H1 (cell line): Measurements from ENCODE around the gene SLMAP.

Experiments
- CTCF ChIP-seq, 3 experiments: IDR thresholded peaks; 1 replicate in 2 of 3; 2 replicates in 1 of 3; pipeline versions ENCODE4 v1.5.1 to v1.6.1; 2011; ENCODE audit warnings: low read length in 3 of 3, mild to moderate bottlenecking in 3 of 3, inconsistent platforms in 2 of 3, low read depth in 1 of 3, moderate library complexity in 1 of 3; ENCODE audit not compliant: insufficient read depth in 1 of 3; ENCODE audit errors: control extremely low read depth in 1 of 3
- EP300 ChIP-seq, 2 experiments: IDR thresholded peaks; 1 replicate in 1 of 2; 2 replicates in 1 of 2; pipeline ENCODE4 v1.6.1; 2011 to 2012; ENCODE audit warnings: low read depth in 2 of 2, low read length in 2 of 2, mild to moderate bottlenecking in 2 of 2, borderline replicate concordance in 1 of 2, inconsistent platforms in 1 of 2, moderate library complexity in 1 of 2
- MAFK ChIP-seq: IDR thresholded peaks from 2 replicates; pipeline ENCODE4 v1.6.1; 2012; ENCODE audit warnings: low read depth, mild to moderate bottlenecking, improper control_type of control experiment, low read length
- POLR2A ChIP-seq, 2 experiments: IDR thresholded peaks; 1 replicate in 1 of 2; 2 replicates in 1 of 2; pipeline ENCODE4 v1.6.1; 2011; ENCODE audit warnings: low read depth in 2 of 2, low read length in 2 of 2, mild to moderate bottlenecking in 2 of 2; ENCODE audit errors: control extremely low read depth in 1 of 2
- POU5F1 ChIP-seq: IDR thresholded peaks from 2 replicates; pipeline ENCODE4 v1.6.1; 2011; ENCODE audit warnings: low read depth, mild to moderate bottlenecking, low read length, moderate library complexity
- RFX5 ChIP-seq: IDR thresholded peaks from 2 replicates; pipeline ENCODE4 v1.6.1; 2011; ENCODE audit warnings: low read depth, low read length, improper control_type of control experiment, borderline replicate concordance
- SUZ12 ChIP-seq: fragments of 200-600 bp; sonication (generic); IDR thresholded peaks from 2 replicates; pipeline ENCODE4 v1.6.1; 2012; ENCODE audit warnings: mild to moderate bottlenecking, inconsistent platforms, low read length, moderate library complexity, mixed read lengths

DNA sequence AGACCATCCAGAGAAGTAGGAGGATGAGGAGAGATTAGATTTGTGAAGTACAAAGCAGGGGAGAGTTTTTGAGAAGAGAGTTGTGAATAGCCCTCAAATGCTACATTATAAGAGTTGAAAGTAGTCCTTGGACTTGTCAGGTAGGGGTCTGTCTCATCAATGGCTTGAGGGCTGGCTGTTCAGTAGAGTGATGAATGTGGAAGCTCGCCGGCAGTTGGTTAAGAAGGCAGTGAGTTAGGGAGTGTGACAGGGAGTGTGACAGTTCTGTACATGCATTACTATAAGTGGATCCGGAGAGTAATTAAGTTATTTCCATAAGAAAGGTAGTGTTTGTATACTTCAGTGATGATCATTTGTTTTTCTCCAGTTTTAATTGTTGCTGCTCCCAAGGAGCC is 32.5 kb downstream of the SLMAP start:
- no peak for TF ChIP-seq RFX5
- TF ChIP-seq SUZ12, result no peak
- TF ChIP-seq CTCF (IDR thresholded peaks at IDR 0.05; ENCODE audit: control extremely low read depth in 1 of 3, insufficient read depth in 1 of 3, low read depth in 1 of 3, low read length in 3 of 3), result no peak
- no peak for TF ChIP-seq MAFK
- TF ChIP-seq POU5F1, result no peak
- TF ChIP-seq POLR2A (IDR thresholded peaks at IDR 0.05; ENCODE audit: control extremely low read depth in 1 of 2, low read depth in 2 of 2, low read length in 2 of 2), result no peak
- no peak for TF ChIP-seq EP300 (IDR thresholded peaks at IDR 0.05; ENCODE audit: borderline replicate concordance in 1 of 2, low read depth in 2 of 2, low read length in 2 of 2)
